Tibial nerve (tissue), 4 donors: Measurements from ENCODE around the gene PTPRM.

Source experiments
- EP300 ChIP-seq, 2 donors: sonication (generic); formaldehyde crosslinking; IDR thresholded peaks; one replicate each; pipeline ENCODE4 v1.6.1; 2017; ENCODE audit warnings: antibody characterized with exemption in 2 of 2, mild to moderate bottlenecking in 1 of 2
- POLR2A ChIP-seq, 2 donors: fragments of 450-650 bp; IDR thresholded peaks; one replicate each; pipeline ENCODE4 v1.6.1; 2017; ENCODE audit warnings: antibody characterized with exemption in 2 of 2, mild to moderate bottlenecking in 2 of 2, moderate library complexity in 2 of 2
- TF ChIP-seq, protein P1 (sequence below), 5 experiments: fragments of 200-600 bp in 3 of 5; fragments of 450-650 bp in 2 of 5; sonication (generic) in 3 of 5; IDR thresholded peaks; one replicate each; pipeline ENCODE4 v1.5.1; 2016 to 2019; ENCODE audit warnings: antibody characterized with exemption in 5 of 5, mild to moderate bottlenecking in 3 of 5, moderate library complexity in 2 of 5

GRCh38 chr18:8365006-8365405, 797.9 kb downstream of the PTPRM start:
- TF ChIP-seq, protein P1, sequence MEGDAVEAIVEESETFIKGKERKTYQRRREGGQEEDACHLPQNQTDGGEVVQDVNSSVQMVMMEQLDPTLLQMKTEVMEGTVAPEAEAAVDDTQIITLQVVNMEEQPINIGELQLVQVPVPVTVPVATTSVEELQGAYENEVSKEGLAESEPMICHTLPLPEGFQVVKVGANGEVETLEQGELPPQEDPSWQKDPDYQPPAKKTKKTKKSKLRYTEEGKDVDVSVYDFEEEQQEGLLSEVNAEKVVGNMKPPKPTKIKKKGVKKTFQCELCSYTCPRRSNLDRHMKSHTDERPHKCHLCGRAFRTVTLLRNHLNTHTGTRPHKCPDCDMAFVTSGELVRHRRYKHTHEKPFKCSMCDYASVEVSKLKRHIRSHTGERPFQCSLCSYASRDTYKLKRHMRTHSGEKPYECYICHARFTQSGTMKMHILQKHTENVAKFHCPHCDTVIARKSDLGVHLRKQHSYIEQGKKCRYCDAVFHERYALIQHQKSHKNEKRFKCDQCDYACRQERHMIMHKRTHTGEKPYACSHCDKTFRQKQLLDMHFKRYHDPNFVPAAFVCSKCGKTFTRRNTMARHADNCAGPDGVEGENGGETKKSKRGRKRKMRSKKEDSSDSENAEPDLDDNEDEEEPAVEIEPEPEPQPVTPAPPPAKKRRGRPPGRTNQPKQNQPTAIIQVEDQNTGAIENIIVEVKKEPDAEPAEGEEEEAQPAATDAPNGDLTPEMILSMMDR (IDR thresholded peaks at IDR 0.05): no peak
- TF ChIP-seq POLR2A (IDR thresholded peaks at IDR 0.05) (no peak), EP300 (IDR thresholded peaks at IDR 0.05) (no peak)
